HG03045 (cell line): ENCODE results near the gene ALKBH7.

ENCODE experiments used
- ATAC-seq: cut with Tn5 transposase; IDR thresholded peaks from one replicate; pipeline ENCODE4 v1.9.1; 2021; ENCODE audit warnings: mild to moderate bottlenecking, moderate library complexity; ENCODE audit not compliant: unreplicated experiment

ALKBH7 gene

GRCh38 chr19:6364353-6364752 lies 8.2 kb upstream of the ALKBH7 start:
- no peak for ATAC-seq

DNA sequence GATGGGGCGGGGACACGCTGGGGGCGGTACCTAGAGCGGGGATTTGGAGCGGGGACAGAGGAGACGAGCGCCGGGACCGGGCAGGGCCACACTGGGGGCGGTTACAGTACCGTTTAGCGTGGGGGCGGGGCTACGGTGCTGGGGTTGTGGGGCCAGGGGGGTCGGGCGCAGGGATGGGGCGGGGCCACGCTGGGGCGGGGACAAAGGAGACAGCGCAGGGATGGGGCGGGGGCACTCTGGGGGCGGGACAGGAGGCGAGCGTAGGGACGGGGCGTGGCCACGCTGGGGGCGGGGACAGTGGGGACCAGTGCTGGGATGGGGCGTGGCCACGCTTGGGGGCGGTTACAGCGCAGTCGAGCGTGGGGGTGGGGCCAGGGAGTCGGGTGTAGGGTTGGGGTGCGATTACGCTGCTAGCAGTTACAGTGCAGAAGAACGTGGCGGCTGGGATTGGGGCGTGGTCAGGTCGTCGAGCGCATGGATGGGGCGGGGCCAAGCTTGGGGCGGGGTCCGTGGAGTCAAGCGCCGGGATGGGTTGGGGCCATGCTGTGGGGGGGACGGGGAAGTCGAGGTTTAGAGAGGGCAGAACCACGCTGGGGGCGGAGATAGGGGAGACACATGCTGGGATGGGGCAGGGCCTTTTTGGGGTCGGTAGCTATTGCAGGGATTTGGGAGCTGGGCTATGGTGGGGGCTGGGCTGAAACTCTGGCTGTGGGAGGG lies 660 bp downstream of the ALKBH7 start:
- ATAC-seq: peak; percentile 51

GRCh38 chr19:6373813-6374108 lies 1.2 kb downstream of the ALKBH7 start:
- ATAC-seq: no peak

GRCh38 chr19:6374161-6374709 lies 1.6 kb downstream of the ALKBH7 start:
- no peak for ATAC-seq

DNA sequence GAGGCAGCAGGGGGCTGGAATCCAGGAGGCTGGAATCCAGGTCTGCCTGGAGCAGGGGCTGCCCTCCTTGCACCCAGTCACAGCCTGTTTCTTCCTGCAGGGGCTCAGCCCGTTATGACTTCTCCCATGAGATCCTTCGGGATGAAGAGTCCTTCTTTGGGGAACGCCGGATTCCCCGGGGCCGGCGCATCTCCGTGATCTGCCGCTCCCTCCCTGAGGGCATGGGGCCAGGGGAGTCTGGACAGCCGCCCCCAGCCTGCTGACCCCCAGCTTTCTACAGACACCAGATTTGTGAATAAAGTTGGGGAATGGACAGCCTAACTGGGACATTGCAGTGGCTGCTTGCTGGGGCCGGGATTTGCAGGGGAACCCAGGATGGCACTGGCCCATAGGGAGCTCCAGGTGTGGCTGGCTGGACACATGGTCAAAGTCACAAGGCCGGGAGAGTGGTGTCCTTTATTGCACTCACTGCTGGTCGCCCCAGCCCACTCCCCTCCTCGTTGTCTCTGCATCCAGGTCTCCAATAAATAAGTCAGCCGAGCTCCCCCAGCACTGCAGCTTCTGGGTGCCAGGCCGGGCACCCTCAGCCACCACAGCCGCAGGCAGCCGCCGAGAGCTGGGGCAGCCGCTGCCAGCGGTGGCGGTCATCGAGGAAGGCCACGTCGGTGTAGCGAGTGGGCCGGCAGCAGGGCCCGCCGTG lies 2.3 kb downstream of the ALKBH7 start:
- no peak for ATAC-seq

- ATAC-seq: no peak
Measured at GRCh38 chr19:6375411-6376010, 2.9 kb downstream of the ALKBH7 start, which contains the start of gene PSPN. TSS of gene PSPN (minus strand) at chr19:6375933. CDS start at chr19:6375849, 84 bp downstream.

DNA sequence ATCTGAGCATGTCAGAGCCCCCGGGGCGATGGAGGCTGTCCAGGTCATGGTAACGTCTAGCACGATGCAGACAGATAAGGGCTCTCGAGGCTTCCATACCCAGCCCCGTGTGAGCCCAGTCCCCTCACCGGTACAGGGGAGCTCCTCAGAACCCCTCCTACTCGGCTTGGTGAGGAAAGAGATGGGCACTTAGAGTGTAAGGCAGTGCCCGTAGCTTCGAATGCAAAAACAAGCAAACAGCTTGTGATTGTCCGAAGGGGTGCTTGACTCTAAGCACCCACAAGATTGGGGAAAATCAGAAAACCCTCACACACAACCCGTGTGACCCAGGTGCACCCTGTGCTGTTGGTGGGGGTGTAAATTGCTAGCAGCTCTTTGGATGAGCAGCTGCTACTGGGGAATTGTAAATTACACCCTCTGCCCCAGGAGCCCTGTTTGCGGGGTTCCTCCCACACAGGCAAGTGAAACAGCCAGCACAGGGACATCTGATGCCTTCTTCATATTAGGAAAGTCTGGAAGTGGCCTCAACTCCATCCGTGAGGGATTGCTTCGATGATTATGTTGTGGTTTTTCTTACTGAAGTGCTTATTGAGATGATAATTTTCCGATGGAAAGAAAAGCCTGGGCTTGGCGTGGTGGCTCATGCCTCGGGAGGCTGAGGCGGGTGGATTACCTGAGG lies 4.1 kb downstream of the ALKBH7 start:
- ATAC-seq: no peak

GRCh38 chr19:6378041-6378440 lies 5.4 kb downstream of the ALKBH7 start:
- no peak for ATAC-seq

- ATAC-seq: no peak
Measured at GRCh38 chr19:6378486-6378885, 5.9 kb downstream of the ALKBH7 start.

DNA sequence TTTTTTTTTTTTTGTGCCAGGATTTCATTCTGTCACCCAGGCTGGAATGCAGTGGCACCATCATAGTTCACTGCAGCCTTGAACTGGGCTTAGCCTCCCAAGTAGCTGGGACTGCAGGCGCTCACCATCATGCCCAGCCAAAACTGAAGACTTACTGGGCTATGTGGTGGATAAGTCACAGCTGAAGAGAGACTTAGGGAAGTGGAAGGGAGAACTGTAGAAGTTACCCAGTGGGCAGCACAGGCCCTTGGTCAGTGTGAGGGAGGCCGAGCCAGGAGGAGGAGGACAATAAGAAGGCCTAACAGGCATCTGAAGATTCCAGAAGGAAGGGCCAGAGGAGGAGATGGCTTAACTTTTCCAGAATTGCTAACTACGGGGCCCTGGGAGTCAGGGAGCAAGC lies 7.2 kb downstream of the ALKBH7 start:
- ATAC-seq: no peak

DNA sequence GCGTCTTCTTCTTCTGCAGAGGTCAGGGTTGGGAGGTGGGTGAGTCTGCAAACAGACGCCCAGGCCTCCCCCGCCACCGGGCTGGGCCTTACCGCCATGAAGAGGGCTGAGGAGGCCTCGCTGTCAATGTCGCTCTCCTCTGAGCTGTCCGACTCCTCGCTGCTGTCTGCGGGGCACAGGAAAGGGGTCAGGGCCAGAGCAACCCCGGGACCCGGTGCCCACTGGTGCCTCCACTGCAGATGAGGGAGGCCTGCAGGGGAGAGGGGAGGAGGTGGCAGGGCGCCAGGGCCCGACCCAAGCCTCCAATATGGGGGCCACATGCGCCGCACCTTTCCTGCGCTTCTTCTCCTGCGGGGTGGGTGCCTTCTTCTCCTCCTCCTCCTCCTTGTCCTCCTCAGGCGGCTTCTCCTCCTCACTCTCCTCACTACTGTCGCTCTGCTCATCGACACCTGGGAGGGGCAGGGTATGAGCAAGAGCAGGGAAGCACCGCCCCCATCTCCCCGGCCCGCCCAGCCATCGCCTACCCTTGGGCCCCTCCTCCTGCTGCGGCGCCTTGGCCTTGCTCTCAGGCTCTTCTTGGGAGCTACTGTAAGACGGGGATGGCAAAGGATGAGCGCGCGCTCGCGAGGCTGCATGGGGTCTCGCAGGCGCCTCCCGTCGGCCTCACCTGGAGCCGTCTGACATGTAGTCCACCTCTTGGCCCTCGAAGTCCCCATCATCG lies 8.6 kb downstream of the ALKBH7 start:
- ATAC-seq: no peak

- ATAC-seq: no peak
Measured at GRCh38 chr19:6383188-6383587, 10.6 kb downstream of the ALKBH7 start.

DNA sequence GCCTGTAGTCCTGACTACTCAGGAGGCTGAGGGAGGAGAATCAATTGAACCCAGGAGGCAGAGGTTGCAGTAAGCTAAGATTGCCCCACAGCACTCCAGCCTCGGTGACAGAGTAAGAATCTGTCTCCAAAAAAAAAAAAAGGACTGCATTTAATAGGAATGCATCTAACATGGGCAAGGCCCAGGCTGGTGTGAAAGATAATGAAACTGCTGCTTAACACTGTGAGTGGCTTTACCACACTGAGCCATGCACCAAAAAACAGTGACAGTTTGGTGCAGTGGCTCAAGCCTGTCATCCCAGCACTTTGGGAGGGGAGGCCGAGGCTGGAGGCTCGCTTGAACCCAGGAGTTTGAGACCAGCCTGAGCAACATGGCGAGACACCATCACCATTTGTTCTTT lies 11.8 kb downstream of the ALKBH7 start:
- ATAC-seq: no peak

DNA sequence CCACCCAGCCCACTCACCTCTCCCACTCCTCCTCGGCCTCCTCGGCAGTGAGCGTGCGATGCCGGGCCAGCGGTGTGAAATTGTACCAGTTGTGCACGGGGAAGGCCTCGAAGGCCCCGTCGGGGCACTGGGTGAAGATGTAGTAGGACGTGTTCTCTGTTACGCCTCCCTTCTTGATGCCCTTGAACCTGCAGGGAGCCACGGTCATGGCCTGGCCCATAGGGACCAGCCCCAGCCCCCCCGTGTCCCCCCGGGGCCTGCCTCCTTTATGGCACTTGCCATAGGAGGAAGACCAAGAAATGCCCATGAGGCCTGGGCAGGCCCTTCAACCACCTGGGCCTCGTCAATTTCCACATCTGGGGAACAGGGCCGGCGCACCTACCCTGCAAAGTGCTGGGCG lies 14.8 kb downstream of the ALKBH7 start:
- no peak for ATAC-seq

DNA sequence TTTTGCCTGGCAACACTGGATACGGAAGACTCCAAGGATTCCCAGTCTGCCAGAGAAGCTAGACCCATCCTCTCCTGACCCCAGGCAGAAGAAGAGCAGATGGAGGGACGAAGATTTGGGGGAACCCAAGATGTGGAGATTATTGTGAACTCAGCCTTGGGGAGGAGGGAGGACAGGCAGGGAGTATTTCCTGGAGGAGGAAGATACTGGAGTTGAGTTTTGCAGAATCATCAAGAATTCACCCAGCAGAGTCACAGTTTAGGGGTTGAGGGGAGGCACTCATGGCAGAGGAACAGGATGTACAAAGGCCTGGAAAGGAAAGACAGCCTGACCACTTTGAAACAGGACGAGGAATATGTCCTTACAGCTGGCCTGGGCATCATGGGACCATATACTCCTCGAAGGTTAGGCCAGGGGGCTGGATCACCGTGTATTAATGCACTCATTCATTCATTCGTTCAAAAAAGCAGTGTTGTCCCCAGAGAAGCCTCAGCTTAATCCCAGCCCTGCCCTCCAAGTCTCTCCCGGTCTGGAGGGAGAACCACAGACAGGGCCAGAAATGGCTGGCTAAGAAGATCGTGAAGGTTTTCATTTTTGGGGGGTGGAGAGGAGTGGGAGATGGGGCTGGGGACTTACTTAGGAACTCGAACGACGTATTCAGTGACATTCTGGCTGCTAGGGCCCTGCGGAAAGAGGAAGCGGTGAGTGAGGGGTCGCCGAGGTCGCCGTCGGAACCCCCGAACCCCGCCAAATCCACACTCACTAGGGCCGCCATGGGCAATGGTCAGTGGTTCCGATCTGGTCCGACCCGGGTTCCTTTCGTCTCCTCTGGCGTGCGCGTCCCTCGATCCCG lies 19.9 kb downstream of the ALKBH7 start:
- peak; percentile 8 for ATAC-seq

DNA sequence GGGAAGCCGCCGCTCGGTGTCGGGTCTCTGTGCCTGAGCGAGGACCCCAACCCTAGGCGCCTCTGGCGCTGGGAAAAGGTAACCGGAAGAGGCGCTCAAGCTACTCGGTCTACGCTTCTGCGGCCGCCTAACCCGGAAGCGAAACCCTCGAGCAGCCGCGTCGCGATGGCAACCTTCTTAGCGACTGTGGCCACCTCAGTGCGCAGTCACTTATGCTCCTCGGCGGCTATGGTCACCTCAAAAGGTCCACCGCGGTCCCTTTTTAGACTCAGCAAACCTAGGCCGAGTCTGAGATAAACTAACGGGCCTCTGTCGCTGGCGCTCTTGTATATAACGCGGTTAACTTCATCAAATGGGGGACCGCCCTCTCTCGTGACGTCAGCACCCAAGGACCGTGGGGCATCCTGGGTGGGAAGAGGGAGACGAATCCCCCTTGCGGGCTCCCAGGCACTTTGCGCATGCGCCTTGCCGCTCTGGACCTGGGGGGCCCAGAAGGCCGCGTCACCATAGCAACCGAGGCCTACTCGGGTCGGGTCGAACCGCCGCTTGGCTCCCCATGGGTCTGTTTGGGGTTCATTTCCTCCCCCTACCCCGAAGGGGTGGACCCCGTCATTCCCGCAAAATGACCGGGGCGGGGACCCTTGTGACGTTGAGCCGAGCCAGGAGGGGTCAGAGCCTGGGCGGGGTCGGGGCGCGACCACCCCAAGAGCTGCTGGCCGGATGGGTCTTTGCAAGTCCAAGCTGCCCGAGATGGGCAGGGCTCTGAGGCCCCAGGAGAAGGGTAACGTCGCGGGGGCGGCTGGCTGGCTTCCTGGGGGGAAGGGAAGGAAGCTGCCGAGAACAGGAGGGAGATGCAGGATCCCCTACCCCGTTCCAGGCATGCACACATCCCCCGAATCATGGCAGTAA lies 20.7 kb downstream of the ALKBH7 start, which contains the start of gene GTF2F1:
TSS of gene GTF2F1 (minus strand) at position 91 of the 909 bp plus-strand sequence. CDS start 169 bp downstream, outside the sequence.
- peak; percentile 85 for ATAC-seq

GRCh38 chr19:6393983-6394412 lies 21.4 kb downstream of the ALKBH7 start:
- no peak for ATAC-seq

DNA sequence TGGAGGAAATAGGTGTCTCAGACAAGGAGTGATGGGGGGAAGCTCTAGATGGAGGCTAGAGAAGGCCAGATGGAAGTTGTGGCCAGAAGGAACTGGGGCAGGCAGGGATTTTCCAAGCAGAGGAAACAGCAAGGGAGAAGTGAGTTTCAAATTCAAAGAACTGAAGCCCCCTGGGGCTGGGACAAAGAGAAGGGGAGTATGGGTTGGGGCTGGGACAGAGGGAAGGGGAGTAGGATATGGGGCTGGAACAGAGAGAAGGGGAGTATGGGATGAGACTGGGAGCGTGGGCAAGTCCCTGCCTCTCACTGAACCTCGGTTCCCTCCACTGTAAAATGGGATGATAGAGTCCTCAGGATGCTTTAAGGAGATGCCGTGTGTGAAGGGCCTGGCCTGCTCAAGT lies 22.2 kb downstream of the ALKBH7 start:
- ATAC-seq: no peak

DNA sequence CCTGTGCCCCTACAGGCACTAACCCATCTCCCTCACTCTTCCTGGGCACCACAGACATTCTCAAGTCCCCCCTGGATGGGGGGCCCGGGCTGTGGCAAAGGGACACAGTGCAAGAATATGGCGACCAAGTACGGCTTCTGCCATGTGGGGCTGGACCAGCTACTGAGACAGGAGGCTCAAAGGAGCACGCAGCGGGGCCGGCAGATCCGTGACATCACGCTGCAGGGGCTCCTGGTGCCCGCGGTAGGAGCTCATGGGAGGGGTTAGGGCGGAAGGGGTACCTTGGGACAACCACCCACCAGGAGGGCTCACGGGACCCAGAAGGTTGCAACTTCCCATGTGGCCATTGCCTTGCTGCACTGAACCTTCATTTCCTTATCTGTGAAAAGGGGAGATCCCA lies 23.7 kb downstream of the ALKBH7 start:
- ATAC-seq: no peak
